Measurements from ENCODE around the gene SOX9.

DNA sequence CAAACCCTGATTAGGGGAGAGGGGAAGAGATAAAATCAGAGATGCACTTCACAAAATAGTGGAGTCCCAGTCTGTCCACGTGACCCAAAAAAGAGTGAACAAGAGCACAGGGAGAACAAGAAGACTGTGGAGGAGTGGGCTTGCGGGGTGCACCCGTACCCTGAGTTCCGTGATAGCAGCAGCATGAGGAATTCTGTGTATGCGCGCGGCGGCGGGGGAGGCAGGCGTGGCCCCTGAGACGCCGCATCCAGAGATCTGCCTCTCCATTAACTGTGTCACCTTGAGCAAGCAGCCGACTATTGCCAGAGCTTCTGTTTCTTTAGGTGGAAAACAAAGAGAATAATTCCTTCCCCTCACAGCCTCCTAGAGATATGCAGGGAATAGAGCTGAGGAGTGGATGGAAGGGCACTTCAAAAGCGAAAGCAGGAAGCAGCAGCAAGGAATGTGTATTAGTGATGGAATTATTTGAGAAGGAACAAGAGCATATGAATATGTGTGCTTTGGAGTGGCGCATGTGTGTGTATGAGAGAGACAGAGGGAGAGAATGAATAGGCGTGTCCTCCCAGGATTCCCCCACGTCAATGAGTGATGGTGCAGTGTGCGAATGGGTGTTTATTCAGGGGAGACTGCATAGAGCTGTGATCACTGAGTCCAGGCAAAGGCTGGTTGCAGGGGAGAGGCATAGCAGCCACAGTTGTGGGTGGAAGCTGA lies 10.4 kb upstream of the SOX9 start:
- TF ChIP-seq CTCF (IDR thresholded peaks at IDR 0.05; ENCODE audit: poor library complexity) (no peak), EZH2phosphoT487 (IDR thresholded peaks at IDR 0.05; ENCODE audit: low read depth, severe bottlenecking, unreplicated experiment) (no peak)

Measured in hepatocyte (in vitro differentiated cells).